Panc1 (cell line): ENCODE measurements around the gene NTM. TPM values are rescaled to one million over a fixed set of nuclear protein-coding genes. Genes with fewer than 3 reads are reported as not detected.

Experiments
- ATAC-seq: fragments of 200-7000 bp; cut with Tn5 transposase; 2 replicates; pipeline ENCODE4 v1.9.1; 2020; ENCODE audit warnings: mild to moderate bottlenecking, moderate library complexity
- BruUV-seq: library from RNA; stranded (reverse); fragments of 400-500 nt; replicated peaks from 2 replicates; lab custom pipeline; 2021; lab: Mats Ljungman, UMichigan
- CTCF ChIA-PET: fragments of 300-600 bp; sonication (Branson Sonifier 250); formaldehyde crosslinking; loops from one replicate; lab custom pipeline; 2022; ENCODE audit warnings: antibody characterized with exemption; lab: Charles Lee
- POLR2A ChIA-PET: fragments of 300-600 bp; sonication (Branson Sonifier 250); formaldehyde crosslinking; loops from one replicate; lab custom pipeline; 2022; ENCODE audit warnings: antibody characterized with exemption; lab: Charles Lee
- DNase-seq: peaks from one replicate; pipeline ENCODE4 v3.0.0-alpha.2; 2010; ENCODE audit warnings: low read depth, low spot score
- H3K27ac ChIP-seq: 2 replicates; pipeline ENCODE4 v1.5.1; 2011; ENCODE audit warnings: mild to moderate bottlenecking, low read length, inconsistent platforms
- H3K27me3 ChIP-seq: fragments of 200-500 bp; sonication (Bioruptor generic); 2 replicates; pipeline ENCODE4 v1.6.0; 2014; ENCODE audit warnings: low read length, inconsistent platforms; ENCODE audit not compliant: control insufficient read depth, insufficient read depth
- H3K36me3 ChIP-seq: fragments of 200-500 bp; sonication (Bioruptor generic); 2 replicates; pipeline ENCODE4 v1.5.1; 2014; ENCODE audit warnings: inconsistent platforms, mild to moderate bottlenecking, low read length, moderate library complexity; ENCODE audit not compliant: control insufficient read depth, insufficient read depth
- H3K4me1 ChIP-seq: 2 replicates; pipeline ENCODE4 v1.5.1; 2011; ENCODE audit warnings: inconsistent platforms, mild to moderate bottlenecking, low read length, moderate library complexity; ENCODE audit not compliant: control insufficient read depth, insufficient read depth
- H3K4me3 ChIP-seq, 2 experiments: 2 replicates each; pipeline ENCODE4 v1.5.1; 2011 to 2012; ENCODE audit warnings: low read depth in 2 of 2, low read length in 2 of 2, mild to moderate bottlenecking in 2 of 2, inconsistent platforms in 1 of 2, moderate library complexity in 1 of 2
- H3K9me3 ChIP-seq: fragments of 200-500 bp; sonication (Bioruptor generic); 2 replicates; pipeline ENCODE4 v1.5.1; 2014; ENCODE audit warnings: low read depth, mild to moderate bottlenecking, inconsistent platforms, low read length, moderate library complexity; ENCODE audit not compliant: control insufficient read depth, insufficient read depth
- CTCF ChIP-seq: fragments of 450-650 bp; IDR thresholded peaks from 2 replicates; pipeline ENCODE4 v1.5.1; 2017; ENCODE audit warnings: mild to moderate bottlenecking
- POLR2AphosphoS5 ChIP-seq: IDR thresholded peaks from 2 replicates; pipeline ENCODE4 v1.6.1; 2012; ENCODE audit warnings: mild to moderate bottlenecking, low read depth, low read length, moderate library complexity
- REST ChIP-seq, 2 experiments: IDR thresholded peaks; 2 replicates each; pipeline ENCODE4 v1.6.1; 2011 to 2012; ENCODE audit warnings: low read depth in 2 of 2, control low read depth in 1 of 2, low read length in 1 of 2, mild to moderate bottlenecking in 1 of 2, moderate library complexity in 1 of 2; ENCODE audit not compliant: insufficient read depth in 1 of 2
- SIN3A ChIP-seq: IDR thresholded peaks from 2 replicates; pipeline ENCODE4 v1.6.1; 2012; ENCODE audit warnings: low read depth, mild to moderate bottlenecking, low read length, moderate library complexity, borderline replicate concordance; ENCODE audit not compliant: insufficient read depth
- TCF7L2 ChIP-seq: IDR thresholded peaks from 2 replicates; pipeline ENCODE4 v1.6.1; 2011; ENCODE audit warnings: mild to moderate bottlenecking, low read depth, low read length, inconsistent platforms
- in situ Hi-C: cut with HindIII; loops from 2 replicates; pipeline ENCODE4 v1.10.0; 2016; ENCODE audit warnings: low sequenced_read_pairs, low pct_unique_long_range_greater_than_20kb
- intact Hi-C: fragments of 100-400 bp; cut with micrococcal nuclease; formaldehyde crosslinking; loops from one replicate; pipeline ENCODE4 v1.10.0; 2022; ENCODE audit not compliant: unreplicated experiment
- total RNA-seq: library from RNA; stranded (reverse); gene quantifications from one replicate; pipeline ENCODE4 v1.2.1, GENCODE V29; 2021; ENCODE audit not compliant: unreplicated experiment

Gene NTM
- total RNA-seq, 1 experiment from 2014 or later: 0.10 TPM

GRCh38 chr11:132293586-132293985, 923.2 kb downstream of the NTM start:
- no TSS peak for BruUV-seq
- Histone ChIP-seq H3K27ac (no peak overlapping the region), H3K4me3 (no peak overlapping the region), H3K27me3 (no peaks in the 10 kb centered on the region), H3K4me1 (no peaks in the 10 kb centered on the region), H3K9me3 (no peaks in the 10 kb centered on the region), H3K36me3 (no peaks in the 10 kb centered on the region)
- ChIA-PET POLR2A (no interaction called here), CTCF (no interaction called here)
- in situ Hi-C loops: no loop called here
- TF ChIP-seq POLR2AphosphoS5 (no peak), CTCF (no peak), REST (IDR thresholded peaks at IDR 0.05; ENCODE audit: insufficient read depth in 1 of 2, low read depth in 2 of 2, low read length in 1 of 2) (no peak), TCF7L2 (no peak), SIN3A (no peak)
- ATAC-seq (no peak), DNase-seq (no peak)
- intact Hi-C loops: no loop called here

- Histone ChIP-seq H3K36me3 (no peaks in the 10 kb centered on the region), H3K27me3 (no peaks in the 10 kb centered on the region), H3K9me3 (no peaks in the 10 kb centered on the region), H3K4me3 (no peak overlapping the region), H3K27ac (no peak overlapping the region), H3K4me1 (no peaks in the 10 kb centered on the region)
- DNase-seq (no peak), ATAC-seq (no peak)
- ChIA-PET CTCF (no interaction called here), POLR2A (no interaction called here)
- in situ Hi-C loops: no loop called here
- TF ChIP-seq SIN3A: no peak
- no TSS peak for BruUV-seq
- intact Hi-C loops: no loop called here
These were observed 926.7 kb downstream of the NTM start for GRCh38 chr11:132296946-132297610.

GRCh38 chr11:132298357-132298756, 927.9 kb downstream of the NTM start:
- Histone ChIP-seq H3K4me3 (no peak overlapping the region), H3K9me3 (no peaks in the 10 kb centered on the region), H3K36me3 (no peaks in the 10 kb centered on the region), H3K27ac (no peak overlapping the region), H3K27me3 (no peaks in the 10 kb centered on the region), H3K4me1 (no peaks in the 10 kb centered on the region)
- in situ Hi-C loops (no loop called here), intact Hi-C loops (no loop called here)
- BruUV-seq: no TSS peak
- POLR2A ChIA-PET: no interaction called here
- TF ChIP-seq POLR2AphosphoS5: no peak
- TF ChIP-seq REST (IDR thresholded peaks at IDR 0.05; ENCODE audit: insufficient read depth in 1 of 2, low read depth in 2 of 2, low read length in 1 of 2): no peak
- no peak for TF ChIP-seq TCF7L2
- no peak for TF ChIP-seq CTCF
- TF ChIP-seq SIN3A: no peak
- CTCF ChIA-PET: no interaction called here
- DNase-seq: no peak
- ATAC-seq: no peak
